GM12891 (cell line): ENCODE results near the gene TTC7B.

Source experiments
- POLR2A ChIP-seq: IDR thresholded peaks from 2 replicates; pipeline ENCODE4 v1.6.1; 2011; ENCODE audit warnings: low read depth, low read length, control low read depth
- POLR2AphosphoS5 ChIP-seq: IDR thresholded peaks from 2 replicates; pipeline ENCODE4 v1.6.1; 2011; ENCODE audit warnings: low read depth, low read length, control low read depth
- SPI1 ChIP-seq: IDR thresholded peaks from 2 replicates; pipeline ENCODE4 v1.6.1; 2011; ENCODE audit warnings: low read depth, low read length, control low read depth
- TAF1 ChIP-seq: IDR thresholded peaks from 2 replicates; pipeline ENCODE4 v1.6.1; 2011; ENCODE audit warnings: low read depth, low read length, control low read depth

DNA sequence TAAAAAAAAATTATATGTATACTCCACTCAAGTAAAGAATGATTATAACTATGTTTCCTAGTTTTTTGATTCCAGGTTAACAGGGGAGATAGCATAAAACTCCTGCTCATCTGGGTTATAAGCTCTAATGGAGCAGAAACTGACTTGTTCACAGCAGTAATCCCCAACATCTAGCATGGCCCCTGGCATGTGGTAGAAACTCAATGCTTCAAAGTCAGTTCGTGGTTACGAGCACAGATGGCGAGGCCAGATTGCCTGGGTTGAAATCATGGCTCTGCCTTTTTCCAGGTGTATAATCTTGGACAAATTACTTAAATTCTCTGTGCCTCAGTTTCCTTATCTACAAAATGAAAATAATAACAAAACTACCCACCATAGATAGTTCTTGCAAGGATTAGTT, 183.8 kb downstream of the TTC7B start:
- no peak for TF ChIP-seq TAF1
- TF ChIP-seq POLR2AphosphoS5, result no peak
- no peak for TF ChIP-seq POLR2A
- no peak for TF ChIP-seq SPI1
